Stimulated activated CD4-positive, alpha-beta T cell treated with anti-CD3 and anti-CD28 coated beads, TNF-alpha, amount 100 ng/mL, for 4 hours (primary cell): ENCODE data around the gene CD1C.
"Not testable (repeated sequence)": the region's sequence is repeated elsewhere in the genome, so short reads cannot be mapped to it uniquely, and the experiment has no call there.

Experiments used
- DNase-seq, 3 experiments: peaks; one replicate each; pipeline ENCODE4 v3.0.0-alpha.2; 2020; ENCODE audit warnings: low read depth in 3 of 3

CD1C gene

GRCh38 chr1:158289811-158290210 lies at the start of gene CD1C:
TSS of gene CD1C (plus strand) at chr1:158289923. CDS start at chr1:158290065, 142 bp downstream.
- DNase-seq = no peak

GRCh38 chr1:158246650-158247049 lies 43.1 kb upstream of the CD1C start:
- no peak for DNase-seq

GRCh38 chr1:158248118-158248517 lies 41.6 kb upstream of the CD1C start:
- DNase-seq = peak in 1 of 3 experiments; percentile 4

GRCh38 chr1:158248771-158249170 lies 41.0 kb upstream of the CD1C start:
- no peak for DNase-seq

- no peak for DNase-seq
Observed at GRCh38 chr1:158249646-158250045, 40.1 kb upstream of the CD1C start.

GRCh38 chr1:158251163-158251562 lies 38.6 kb upstream of the CD1C start:
- no peak for DNase-seq

- no peak for DNase-seq
Observed at GRCh38 chr1:158255656-158256055, 34.1 kb upstream of the CD1C start.

GRCh38 chr1:158256747-158257146 lies 33.0 kb upstream of the CD1C start:
- DNase-seq = not testable (repeated sequence)

GRCh38 chr1:158257888-158258287 lies 31.8 kb upstream of the CD1C start:
- no peak for DNase-seq

GRCh38 chr1:158259117-158259516 lies 30.6 kb upstream of the CD1C start:
- DNase-seq = no peak

GRCh38 chr1:158272681-158273080 lies 17.0 kb upstream of the CD1C start:
- DNase-seq = no peak

GRCh38 chr1:158274797-158275196 lies 14.9 kb upstream of the CD1C start:
- no peak for DNase-seq

GRCh38 chr1:158282421-158282820 lies 7.3 kb upstream of the CD1C start:
- DNase-seq = not testable (repeated sequence)

- DNase-seq = no peak
Observed at GRCh38 chr1:158283965-158284364, 5.8 kb upstream of the CD1C start.

GRCh38 chr1:158285756-158286241 lies 3.9 kb upstream of the CD1C start:
- DNase-seq = no peak

- DNase-seq = no peak
Observed at GRCh38 chr1:158286487-158286886, 3.2 kb upstream of the CD1C start.

GRCh38 chr1:158286941-158287346 lies 2.8 kb upstream of the CD1C start:
- no peak for DNase-seq

- DNase-seq = no peak
Observed at GRCh38 chr1:158290321-158290844, 660 bp downstream of the CD1C start.

GRCh38 chr1:158295791-158296190 lies 6.1 kb downstream of the CD1C start:
- DNase-seq = no peak

- no peak for DNase-seq
Observed at GRCh38 chr1:158310623-158311022, 20.9 kb downstream of the CD1C start.

- no peak for DNase-seq
Observed at GRCh38 chr1:158311066-158311465, 21.3 kb downstream of the CD1C start.

- DNase-seq = no peak
Observed at GRCh38 chr1:158323866-158324265, 34.1 kb downstream of the CD1C start.

GRCh38 chr1:158324395-158324794 lies 34.7 kb downstream of the CD1C start:
- DNase-seq = no peak

GRCh38 chr1:158327481-158327880 lies 37.8 kb downstream of the CD1C start:
- no peak for DNase-seq
